ENCODE data around the gene NOS3. TPM values are rescaled to one million over a fixed set of nuclear protein-coding genes. Genes with fewer than 3 reads are reported as not detected.
A peak's percentile ranks its signal among the peaks of the same experiment; 100 is the strongest.

The NOS3 gene
- total RNA-seq, 1 donor from 2014 or later: 1.8 TPM

- H3K4me1 Mint-ChIP-seq (ENCODE audit: low read depth, unreplicated experiment): peaks cover 12% of the 10 kb centered on the region
Observed at GRCh38 chr7:150973571-150974451, 17.0 kb upstream of the NOS3 start.

GRCh38 chr7:150974468-150975391 is 16.1 kb upstream of the NOS3 start:
- peak overlapping the region; percentile 73 for H3K4me3 Mint-ChIP-seq (ENCODE audit: unreplicated experiment)
- no peak overlapping the region for H3K9ac ChIP-seq (ENCODE audit: low read length)
- H3K79me2 ChIP-seq (ENCODE audit: insufficient read depth, low read length): no peaks in the 10 kb centered on the region
- H3K4me1 ChIP-seq (ENCODE audit: insufficient read depth, low read length): peaks cover 5% of the 10 kb centered on the region
- no peaks in the 10 kb centered on the region for H3K36me3 ChIP-seq (ENCODE audit: insufficient read depth, low read length)
- peaks cover 34% of the 10 kb centered on the region for H3K27me3 ChIP-seq (ENCODE audit: insufficient read depth, low read length)
- peaks cover 26% of the 10 kb centered on the region for H3K27me3 Mint-ChIP-seq (ENCODE audit: low read depth, unreplicated experiment)
- H3K27ac ChIP-seq (ENCODE audit: low read depth, low read length): no peak overlapping the region
- H4K20me1 ChIP-seq (ENCODE audit: insufficient read depth, low read length): peaks cover 8% of the 10 kb centered on the region
- H3K9me3 Mint-ChIP-seq (ENCODE audit: unreplicated experiment): no peaks in the 10 kb centered on the region
- H3K4me2 ChIP-seq (ENCODE audit: low read length): peak overlapping the region; percentile 82
- no peak for DNase-seq (ENCODE audit: low read depth)
- FAIRE-seq: no peak
- H2AFZ ChIP-seq (ENCODE audit: low read depth, low read length): peak overlapping the region; percentile 52
- TF ChIP-seq CTCF (IDR thresholded peaks at IDR 0.05; ENCODE audit: insufficient read depth, low read depth, low read length): no peak
- TF ChIP-seq EZH2 (IDR thresholded peaks at IDR 0.05; ENCODE audit: insufficient read depth, low read length): peak; percentile 64
- peak overlapping the region; percentile 39 for H3K4me3 ChIP-seq (ENCODE audit: insufficient read depth, low read depth, low read length)
- H3K9me3 ChIP-seq (ENCODE audit: insufficient read depth, low read depth, low read length): no peaks in the 10 kb centered on the region
- peaks cover 14% of the 10 kb centered on the region for H3K4me1 Mint-ChIP-seq (ENCODE audit: low read depth, unreplicated experiment)
- peak overlapping the region; percentile 47 for H3K27ac Mint-ChIP-seq (ENCODE audit: unreplicated experiment)
- H3K36me3 Mint-ChIP-seq (ENCODE audit: low read depth, unreplicated experiment): peaks cover 2% of the 10 kb centered on the region

More at GRCh38 chr7:150973571-150974451, 17.0 kb upstream of the NOS3 start:
- Histone ChIP-seq H3K27me3 (ENCODE audit: insufficient read depth, low read length) (peaks cover 38% of the 10 kb centered on the region), H3K9me3 (ENCODE audit: insufficient read depth, low read depth, low read length) (no peaks in the 10 kb centered on the region), H3K36me3 (ENCODE audit: insufficient read depth, low read length) (no peaks in the 10 kb centered on the region), H2AFZ (ENCODE audit: low read depth, low read length) (no peak overlapping the region), H3K79me2 (ENCODE audit: insufficient read depth, low read length) (no peaks in the 10 kb centered on the region), H3K9ac (ENCODE audit: low read length) (no peak overlapping the region), H3K27ac (ENCODE audit: low read depth, low read length) (no peak overlapping the region), H3K4me3 (ENCODE audit: insufficient read depth, low read depth, low read length) (no peak overlapping the region), H4K20me1 (ENCODE audit: insufficient read depth, low read length) (peaks cover 8% of the 10 kb centered on the region), H3K4me2 (ENCODE audit: low read length) (no peak overlapping the region), H3K4me1 (ENCODE audit: insufficient read depth, low read length) (peaks cover 5% of the 10 kb centered on the region)
- Mint-ChIP-seq H3K36me3 (ENCODE audit: low read depth, unreplicated experiment) (peaks cover 2% of the 10 kb centered on the region), H3K9me3 (ENCODE audit: unreplicated experiment) (no peaks in the 10 kb centered on the region), H3K27ac (ENCODE audit: unreplicated experiment) (peak overlapping the region; percentile 47), H3K27me3 (ENCODE audit: low read depth, unreplicated experiment) (peaks cover 31% of the 10 kb centered on the region), H3K4me3 (ENCODE audit: unreplicated experiment) (no peak overlapping the region)
- DNase-seq (ENCODE audit: low read depth) (no peak), FAIRE-seq (no peak)
- TF ChIP-seq CTCF (IDR thresholded peaks at IDR 0.05; ENCODE audit: insufficient read depth, low read depth, low read length) (no peak), EZH2 (IDR thresholded peaks at IDR 0.05; ENCODE audit: insufficient read depth, low read length) (no peak)

All from astrocyte (in vitro differentiated cells and primary cell).